Panc1 (cell line): ENCODE results near the gene MTSS2.

ENCODE experiments used
- CTCF ChIP-seq: fragments of 450-650 bp; IDR thresholded peaks from 2 replicates; pipeline ENCODE4 v1.5.1; 2017; ENCODE audit warnings: mild to moderate bottlenecking
- POLR2AphosphoS5 ChIP-seq: IDR thresholded peaks from 2 replicates; pipeline ENCODE4 v1.6.1; 2012; ENCODE audit warnings: mild to moderate bottlenecking, low read depth, low read length, moderate library complexity
- REST ChIP-seq, 2 experiments: IDR thresholded peaks; 2 replicates each; pipeline ENCODE4 v1.6.1; 2011 to 2012; ENCODE audit warnings: low read depth in 2 of 2, control low read depth in 1 of 2, low read length in 1 of 2, mild to moderate bottlenecking in 1 of 2, moderate library complexity in 1 of 2; ENCODE audit not compliant: insufficient read depth in 1 of 2
- SIN3A ChIP-seq: IDR thresholded peaks from 2 replicates; pipeline ENCODE4 v1.6.1; 2012; ENCODE audit warnings: low read depth, mild to moderate bottlenecking, low read length, moderate library complexity, borderline replicate concordance; ENCODE audit not compliant: insufficient read depth
- TCF7L2 ChIP-seq: IDR thresholded peaks from 2 replicates; pipeline ENCODE4 v1.6.1; 2011; ENCODE audit warnings: mild to moderate bottlenecking, low read depth, low read length, inconsistent platforms

- no peak for TF ChIP-seq POLR2AphosphoS5
- no peak for TF ChIP-seq CTCF
- TF ChIP-seq TCF7L2 = no peak
- no peak for TF ChIP-seq REST (IDR thresholded peaks at IDR 0.05; ENCODE audit: insufficient read depth in 1 of 2, low read depth in 2 of 2, low read length in 1 of 2)
- no peak for TF ChIP-seq SIN3A
Observed at GRCh38 chr16:70658921-70659320, 26.9 kb downstream of the MTSS2 start.
